ENCODE results near the gene PRPF38A.

PRPF38A gene

GRCh38 chr1:52469108-52469507 is 64.7 kb downstream of the PRPF38A start:
- no peak for DNase-seq

All from stimulated activated naive CD4-positive, alpha-beta T cell (primary cell).